Ascending aorta (tissue), 2 donors: ENCODE results near the gene GZMB. TPM values are rescaled to one million over a fixed set of nuclear protein-coding genes. Genes with fewer than 3 reads are reported as not detected.

ENCODE experiments used
- DNase-seq, 2 donors: peaks; one replicate each; pipeline ENCODE4 v3.0.0-alpha.2; 2019; ENCODE audit warnings: low spot score in 2 of 2
- H3K27ac ChIP-seq, 2 donors: fragments of 200-600 bp; sonication (generic); one replicate each; pipeline ENCODE4 v1.5.1; 2016 to 2017; ENCODE audit warnings: mild to moderate bottlenecking in 1 of 2
- H3K27me3 ChIP-seq: fragments of 200-600 bp; sonication (generic); one replicate; pipeline ENCODE4 v1.5.1; 2017
- H3K36me3 ChIP-seq, 2 donors: fragments of 200-600 bp; sonication (generic); one replicate each; pipeline ENCODE4 v1.5.1; 2016
- H3K4me1 ChIP-seq, 2 donors: fragments of 200-600 bp; sonication (generic); one replicate each; pipeline ENCODE4 v1.5.1; 2016 to 2017; ENCODE audit warnings: mild to moderate bottlenecking in 1 of 2
- H3K4me3 ChIP-seq, 2 donors: fragments of 200-600 bp; sonication (generic); one replicate each; pipeline ENCODE4 v1.5.1; 2016 to 2017; ENCODE audit warnings: mild to moderate bottlenecking in 1 of 2
- H3K9me3 ChIP-seq, 2 donors: fragments of 200-600 bp; sonication (generic); one replicate each; pipeline ENCODE4 v1.5.1; 2016
- intact Hi-C: fragments of 100-400 bp; cut with DNase I; formaldehyde crosslinking; loops from one replicate; pipeline ENCODE4 v1.15.1; 2023
- total RNA-seq: library from RNA; depleted of rRNA; stranded (reverse); fragments of >200 nt; gene quantifications from one replicate; pipeline ENCODE4 v1.1.0, GENCODE V29; 2016
- TF ChIP-seq, protein P1 (sequence below), 3 experiments: fragments of 200-600 bp in 2 of 3; fragments of 450-650 bp in 1 of 3; sonication (generic) in 2 of 3; IDR thresholded peaks; one replicate each; pipeline ENCODE4 v1.5.1; 2016 to 2019; ENCODE audit warnings: antibody characterized with exemption in 3 of 3, mild to moderate bottlenecking in 1 of 3, moderate library complexity in 1 of 3

The GZMB gene
- total RNA-seq, 1 donor from 2014 or later: not detected

DNA sequence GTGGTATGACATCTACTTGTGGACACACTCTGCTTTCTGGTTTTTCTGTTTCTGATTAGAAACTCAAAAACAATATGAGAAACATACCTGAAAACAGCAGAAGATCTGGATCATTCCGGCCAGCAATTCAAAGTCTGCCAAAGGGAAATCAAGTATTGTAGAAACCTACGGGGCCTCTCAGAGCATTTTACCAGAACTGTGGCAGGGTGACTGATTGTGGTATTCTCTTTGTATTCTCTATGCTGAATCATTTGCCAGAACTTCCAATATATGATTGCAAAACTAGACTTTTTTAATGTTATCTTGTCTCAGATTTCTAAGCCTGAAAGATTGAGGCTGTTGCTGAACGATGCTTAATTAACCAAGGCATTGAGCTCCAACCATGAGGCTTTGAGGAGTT lies 5.9 kb upstream of the GZMB start:
- TF ChIP-seq, protein P1, sequence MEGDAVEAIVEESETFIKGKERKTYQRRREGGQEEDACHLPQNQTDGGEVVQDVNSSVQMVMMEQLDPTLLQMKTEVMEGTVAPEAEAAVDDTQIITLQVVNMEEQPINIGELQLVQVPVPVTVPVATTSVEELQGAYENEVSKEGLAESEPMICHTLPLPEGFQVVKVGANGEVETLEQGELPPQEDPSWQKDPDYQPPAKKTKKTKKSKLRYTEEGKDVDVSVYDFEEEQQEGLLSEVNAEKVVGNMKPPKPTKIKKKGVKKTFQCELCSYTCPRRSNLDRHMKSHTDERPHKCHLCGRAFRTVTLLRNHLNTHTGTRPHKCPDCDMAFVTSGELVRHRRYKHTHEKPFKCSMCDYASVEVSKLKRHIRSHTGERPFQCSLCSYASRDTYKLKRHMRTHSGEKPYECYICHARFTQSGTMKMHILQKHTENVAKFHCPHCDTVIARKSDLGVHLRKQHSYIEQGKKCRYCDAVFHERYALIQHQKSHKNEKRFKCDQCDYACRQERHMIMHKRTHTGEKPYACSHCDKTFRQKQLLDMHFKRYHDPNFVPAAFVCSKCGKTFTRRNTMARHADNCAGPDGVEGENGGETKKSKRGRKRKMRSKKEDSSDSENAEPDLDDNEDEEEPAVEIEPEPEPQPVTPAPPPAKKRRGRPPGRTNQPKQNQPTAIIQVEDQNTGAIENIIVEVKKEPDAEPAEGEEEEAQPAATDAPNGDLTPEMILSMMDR (IDR thresholded peaks at IDR 0.05): no peak
- H3K27ac ChIP-seq: no peak overlapping the region
- no peaks in the 10 kb centered on the region for H3K36me3 ChIP-seq
- no peak overlapping the region for H3K4me3 ChIP-seq
- no peaks in the 10 kb centered on the region for H3K27me3 ChIP-seq
- no peaks in the 10 kb centered on the region for H3K4me1 ChIP-seq
- intact Hi-C loops: no loop called here
- DNase-seq: no peak
- H3K9me3 ChIP-seq: no peaks in the 10 kb centered on the region

DNA sequence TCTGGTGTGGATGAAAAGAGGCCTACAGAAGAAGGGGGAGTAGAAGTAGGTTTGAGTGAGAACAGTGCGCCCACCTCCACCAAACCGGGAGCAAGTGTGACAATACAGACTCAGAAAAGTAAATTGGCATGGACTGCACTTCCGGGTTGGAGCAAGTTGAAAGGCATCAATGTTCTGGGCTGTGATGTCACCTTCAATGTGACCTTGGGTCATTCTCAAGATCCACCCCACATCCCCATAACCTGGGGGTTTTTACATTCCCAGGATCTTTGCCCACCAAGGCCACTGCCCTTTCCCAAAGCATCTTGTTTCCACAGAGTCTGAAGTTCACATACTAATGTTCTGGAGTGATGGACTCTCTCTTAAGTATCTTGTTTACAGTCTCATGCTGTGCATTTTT lies 5.3 kb upstream of the GZMB start:
- intact Hi-C loops: no loop called here
- Histone ChIP-seq H3K36me3 (no peaks in the 10 kb centered on the region), H3K4me1 (no peaks in the 10 kb centered on the region), H3K4me3 (no peak overlapping the region), H3K9me3 (no peaks in the 10 kb centered on the region), H3K27ac (no peak overlapping the region), H3K27me3 (no peaks in the 10 kb centered on the region)
- DNase-seq: no peak
- TF ChIP-seq, protein P1 (IDR thresholded peaks at IDR 0.05): no peak

DNA sequence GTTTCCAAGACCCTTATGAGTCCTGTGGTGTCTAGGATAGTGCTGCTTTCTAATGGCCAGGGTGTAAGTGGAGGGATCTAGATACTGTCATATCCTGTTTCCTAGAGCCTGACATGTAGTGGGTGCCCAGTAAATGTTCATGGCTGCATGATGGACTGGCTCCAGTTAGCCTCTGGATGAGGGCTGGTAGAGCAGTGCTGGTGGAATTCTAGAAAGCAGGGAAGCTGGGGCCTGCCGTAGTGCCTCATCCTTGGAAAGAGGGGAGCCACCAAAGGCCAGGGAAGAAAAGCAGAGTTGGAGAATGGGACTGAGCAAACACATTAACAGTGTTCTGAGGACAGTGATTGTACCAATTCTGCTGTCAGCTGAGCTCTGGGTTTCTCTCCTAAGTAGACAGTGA lies 637 bp downstream of the GZMB start:
- TF ChIP-seq, protein P1 (IDR thresholded peaks at IDR 0.05): no peak
- H3K27ac ChIP-seq: no peak overlapping the region
- no peaks in the 10 kb centered on the region for H3K36me3 ChIP-seq
- no peaks in the 10 kb centered on the region for H3K4me1 ChIP-seq
- H3K27me3 ChIP-seq: no peaks in the 10 kb centered on the region
- DNase-seq: no peak
- H3K4me3 ChIP-seq: no peak overlapping the region
- no peaks in the 10 kb centered on the region for H3K9me3 ChIP-seq
- intact Hi-C loops: no loop called here

DNA sequence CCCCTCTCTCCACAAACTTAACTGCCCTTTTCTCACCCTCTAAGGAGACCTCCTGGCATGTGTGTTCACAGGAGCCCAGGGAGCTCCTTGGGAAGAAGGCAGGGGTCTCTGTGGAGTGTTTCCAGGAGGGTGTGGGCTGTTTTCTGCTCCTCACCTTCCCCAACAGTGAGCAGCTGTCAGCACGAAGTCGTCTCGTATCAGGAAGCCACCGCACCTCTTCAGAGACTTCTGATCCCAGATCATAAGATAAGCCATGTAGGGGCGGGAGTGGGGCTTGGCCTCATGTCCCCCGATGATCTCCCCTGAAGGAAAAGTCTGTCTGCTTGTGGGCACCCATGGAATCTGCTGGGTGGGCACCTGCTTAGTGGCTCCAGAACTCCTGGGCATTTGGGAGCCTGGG lies 1.2 kb downstream of the GZMB start:
- TF ChIP-seq, protein P1 (IDR thresholded peaks at IDR 0.05): no peak
- no peaks in the 10 kb centered on the region for H3K27me3 ChIP-seq
- intact Hi-C loops: no loop called here
- no peak overlapping the region for H3K27ac ChIP-seq
- no peaks in the 10 kb centered on the region for H3K9me3 ChIP-seq
- no peak overlapping the region for H3K4me3 ChIP-seq
- no peaks in the 10 kb centered on the region for H3K36me3 ChIP-seq
- H3K4me1 ChIP-seq: no peaks in the 10 kb centered on the region
- no peak for DNase-seq

DNA sequence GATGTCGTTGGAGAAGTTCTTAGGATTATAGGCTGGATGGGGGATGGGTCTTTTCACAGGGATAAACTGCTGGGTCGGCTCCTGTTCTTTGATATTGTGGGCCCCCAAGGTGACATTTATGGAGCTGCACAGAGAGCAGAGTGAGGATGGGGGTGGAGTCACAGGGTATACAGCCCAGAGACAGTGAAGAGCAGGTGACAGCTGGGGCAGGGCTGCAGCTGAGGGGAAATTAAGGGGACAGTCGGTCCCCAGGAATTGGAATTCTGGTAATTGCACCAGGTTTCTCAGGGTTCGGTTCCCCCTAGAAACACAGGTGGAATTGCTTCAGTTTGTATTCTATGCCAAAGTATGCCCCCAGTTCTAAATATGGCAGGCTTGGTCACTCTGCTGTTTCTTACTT lies 1.7 kb downstream of the GZMB start:
- TF ChIP-seq, protein P1 (IDR thresholded peaks at IDR 0.05): no peak
- Histone ChIP-seq H3K27ac (no peak overlapping the region), H3K27me3 (no peaks in the 10 kb centered on the region), H3K4me1 (no peaks in the 10 kb centered on the region), H3K4me3 (no peak overlapping the region), H3K9me3 (no peaks in the 10 kb centered on the region), H3K36me3 (no peaks in the 10 kb centered on the region)
- intact Hi-C loops: no loop called here
- DNase-seq: no peak

DNA sequence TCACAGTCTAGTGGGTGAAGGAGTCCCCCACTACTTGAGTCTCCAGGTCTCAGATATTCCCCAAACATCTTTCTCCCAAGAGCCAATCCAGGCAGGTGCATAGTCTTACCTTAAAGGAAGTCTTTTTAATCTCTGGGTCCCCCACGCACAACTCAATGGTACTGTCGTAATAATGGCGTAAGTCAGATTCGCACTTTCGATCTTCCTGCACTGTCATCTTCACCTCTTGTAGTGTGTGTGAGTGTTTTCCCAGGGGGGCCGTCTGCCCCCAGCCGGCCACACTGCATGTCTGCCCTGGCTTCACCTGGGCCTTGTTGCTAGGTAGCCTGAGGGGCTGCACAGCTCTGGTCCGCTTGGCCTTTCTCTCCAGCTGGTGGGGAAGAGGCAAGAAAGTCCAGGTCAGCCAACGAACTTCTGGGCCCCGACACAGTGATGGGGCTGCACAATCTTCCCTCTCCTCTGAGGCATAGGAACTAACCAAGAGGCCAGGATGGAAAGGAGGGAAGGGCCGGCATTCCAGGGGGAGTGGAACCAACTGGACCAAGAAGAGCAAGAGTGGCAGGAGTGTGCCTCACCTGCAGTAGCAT lies 2.1 kb downstream of the GZMB start:
- intact Hi-C loops: no loop called here
- TF ChIP-seq, protein P1 (IDR thresholded peaks at IDR 0.05): no peak

More for the DNA sequence above, 2.1 kb downstream of the GZMB start:
- no peak for DNase-seq
- Histone ChIP-seq H3K27ac (no peak overlapping the region), H3K4me3 (no peak overlapping the region), H3K4me1 (no peaks in the 10 kb centered on the region), H3K36me3 (no peaks in the 10 kb centered on the region), H3K9me3 (no peaks in the 10 kb centered on the region), H3K27me3 (no peaks in the 10 kb centered on the region)
